SHP77 treated with DMSO at 0.1 percent for 48 hours (cell line): ENCODE results near the gene ZBTB3.
"Not testable (repeated sequence)": the region's sequence is repeated elsewhere in the genome, so short reads cannot be mapped to it uniquely, and the experiment has no call there.

Experiments used
- DNase-seq: peaks from one replicate; lab custom pipeline; 2025; lab: John Stamatoyannopoulos, UW

ZBTB3 gene

DNA sequence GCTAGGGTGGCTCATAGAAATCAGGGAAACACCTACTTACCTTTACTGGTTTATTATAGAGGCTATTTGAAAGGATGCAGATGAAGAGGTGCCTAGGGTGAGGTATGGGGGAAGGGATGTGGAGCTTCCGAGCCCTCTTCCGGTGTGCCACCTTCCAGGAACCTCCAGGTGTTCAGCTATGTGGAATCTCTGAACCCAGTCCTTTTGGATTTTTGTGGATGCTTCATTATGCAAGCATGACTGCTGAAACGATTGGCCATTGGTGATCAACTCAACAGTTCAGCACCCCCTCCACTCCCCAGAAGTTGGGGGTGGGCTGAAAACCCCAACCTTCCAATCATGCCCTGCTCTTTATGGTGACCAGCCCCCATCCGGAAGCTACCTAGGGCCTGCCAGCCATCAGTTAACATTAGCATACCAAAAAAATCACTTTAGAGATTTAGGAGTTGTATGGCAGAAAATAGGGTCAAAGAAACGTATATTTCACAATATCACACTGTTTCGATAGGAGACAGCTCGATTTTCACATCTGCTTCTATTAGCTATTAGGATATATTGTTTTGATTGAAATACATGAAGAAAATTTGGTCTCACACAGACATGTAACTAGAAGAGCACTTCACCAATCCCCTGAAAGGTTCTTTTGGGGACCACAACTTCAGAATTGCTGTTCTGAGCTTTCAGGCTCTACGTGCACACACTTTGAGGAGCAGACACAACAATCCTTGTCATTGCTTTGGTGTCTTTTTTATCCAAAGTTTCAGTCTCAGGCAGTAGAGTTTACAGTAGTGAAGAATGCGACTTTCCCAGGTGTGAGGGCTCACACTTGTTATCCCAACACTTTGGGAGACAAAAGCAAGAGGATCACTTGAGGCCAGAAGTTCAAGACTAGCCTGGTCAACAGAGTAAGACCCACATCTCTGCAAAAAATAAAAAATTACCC is 4.2 kb upstream of the ZBTB3 start:
- no peak for DNase-seq

DNA sequence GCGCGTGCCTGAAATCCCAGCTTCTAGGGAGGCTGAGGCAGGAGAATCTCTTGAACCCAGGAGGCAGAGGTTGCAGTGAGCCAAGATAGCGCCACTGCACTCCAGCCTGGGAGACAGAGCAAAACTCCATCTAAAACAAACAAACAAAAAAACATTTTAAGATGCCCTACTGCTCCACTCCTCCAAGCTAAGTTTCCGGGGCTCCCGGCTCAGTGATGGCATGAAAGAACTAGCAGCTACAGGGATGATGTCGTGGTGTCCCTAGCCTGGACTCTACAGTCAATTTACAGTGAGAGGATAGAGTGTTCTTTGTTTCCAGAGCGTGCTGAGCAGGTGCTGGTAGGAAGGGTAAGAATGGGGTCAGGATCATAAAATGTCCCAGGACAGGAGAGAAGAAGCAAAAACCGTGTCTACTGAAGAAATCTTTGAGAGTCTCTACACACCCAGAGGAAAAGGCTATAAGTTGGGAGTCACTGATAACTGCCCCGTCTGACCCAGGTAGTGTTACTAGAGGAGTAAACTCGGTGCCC is 1.2 kb upstream of the ZBTB3 start:
- no peak for DNase-seq

DNA sequence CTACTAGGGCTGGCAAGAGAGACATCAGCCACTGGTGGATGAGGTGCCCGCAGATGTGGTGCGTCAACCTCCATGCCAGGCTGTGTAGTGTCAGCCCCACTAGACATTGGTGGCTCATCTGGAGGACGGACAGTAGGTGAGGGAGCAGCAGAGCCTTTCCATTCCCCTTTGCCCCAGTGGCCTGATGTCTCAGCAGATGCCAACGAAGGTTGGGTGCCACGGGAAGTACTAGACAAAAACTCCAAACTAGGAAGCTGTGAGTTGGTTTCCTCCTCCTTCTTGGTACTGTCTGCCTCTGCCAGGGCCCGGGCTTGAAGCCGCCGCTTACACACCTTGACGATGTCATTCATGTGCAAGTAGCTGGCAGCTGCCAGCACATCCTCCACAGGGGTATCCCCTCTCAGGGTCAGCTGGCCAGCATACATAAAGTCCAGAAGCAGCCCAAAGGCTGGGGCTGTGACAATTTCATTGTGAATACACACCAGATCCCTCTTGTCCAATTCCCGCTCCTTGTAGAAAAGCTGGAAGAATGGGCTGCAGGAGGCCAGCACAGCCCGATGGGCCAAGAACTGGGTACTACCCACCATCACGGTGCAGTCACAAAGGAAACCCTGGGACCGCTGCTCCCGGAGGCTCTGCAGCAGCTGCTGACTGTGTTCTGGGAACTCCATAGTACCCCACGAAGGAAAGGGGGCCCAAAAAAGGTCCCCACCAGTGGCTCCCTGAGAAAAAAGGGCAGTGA is 795 bp downstream of the ZBTB3 start:
- no peak for DNase-seq

DNA sequence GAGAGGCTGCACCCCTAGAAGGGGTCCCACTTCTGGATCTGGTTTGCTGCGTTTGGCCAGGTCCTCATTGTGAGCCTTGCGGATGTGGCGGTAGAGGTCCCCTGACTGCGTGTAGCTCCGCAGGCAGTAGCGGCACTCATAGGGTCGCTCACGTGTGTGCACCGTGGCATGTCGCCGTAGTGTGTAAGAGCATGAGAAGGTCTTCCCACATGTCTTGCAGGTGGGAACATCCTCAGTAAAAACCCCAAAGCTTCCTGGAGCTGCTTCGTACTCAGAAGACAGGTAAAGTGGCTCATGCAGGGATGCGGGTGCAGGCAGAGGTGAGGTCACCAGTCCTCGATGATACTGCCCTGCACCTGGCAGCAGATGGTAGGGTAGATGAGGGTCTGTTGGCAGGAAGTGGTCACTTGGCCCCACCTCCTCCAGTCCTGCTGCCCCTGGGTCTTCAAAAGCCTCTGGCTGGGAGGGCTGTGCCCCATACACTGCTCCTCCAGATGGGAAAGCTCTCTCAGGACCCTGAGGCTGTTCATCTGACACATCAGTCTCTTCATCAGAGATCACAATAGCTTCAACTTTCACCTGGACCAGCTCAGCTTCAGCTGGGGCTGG is 1.7 kb downstream of the ZBTB3 start:
- DNase-seq, result no peak

DNA sequence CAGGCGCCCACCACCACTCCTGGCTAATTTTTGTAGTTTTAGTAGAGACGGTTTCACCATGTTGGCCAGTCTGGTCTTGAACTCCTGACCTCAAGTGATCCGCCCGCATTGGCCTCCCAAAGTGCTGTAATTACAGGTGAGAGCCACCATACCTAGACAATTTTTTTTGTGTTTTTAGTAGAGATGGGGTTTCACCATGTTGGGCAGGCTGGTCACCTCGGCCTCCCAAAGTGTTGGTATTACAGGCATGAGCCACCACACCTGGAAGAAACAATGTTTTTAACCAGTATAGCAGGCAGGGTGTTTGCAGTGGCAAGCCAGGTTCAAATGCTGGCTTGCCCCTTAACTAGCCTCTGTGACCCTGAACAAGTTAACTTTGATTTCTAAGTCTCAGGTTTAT is 4.0 kb downstream of the ZBTB3 start:
- not testable (repeated sequence) for DNase-seq

DNA sequence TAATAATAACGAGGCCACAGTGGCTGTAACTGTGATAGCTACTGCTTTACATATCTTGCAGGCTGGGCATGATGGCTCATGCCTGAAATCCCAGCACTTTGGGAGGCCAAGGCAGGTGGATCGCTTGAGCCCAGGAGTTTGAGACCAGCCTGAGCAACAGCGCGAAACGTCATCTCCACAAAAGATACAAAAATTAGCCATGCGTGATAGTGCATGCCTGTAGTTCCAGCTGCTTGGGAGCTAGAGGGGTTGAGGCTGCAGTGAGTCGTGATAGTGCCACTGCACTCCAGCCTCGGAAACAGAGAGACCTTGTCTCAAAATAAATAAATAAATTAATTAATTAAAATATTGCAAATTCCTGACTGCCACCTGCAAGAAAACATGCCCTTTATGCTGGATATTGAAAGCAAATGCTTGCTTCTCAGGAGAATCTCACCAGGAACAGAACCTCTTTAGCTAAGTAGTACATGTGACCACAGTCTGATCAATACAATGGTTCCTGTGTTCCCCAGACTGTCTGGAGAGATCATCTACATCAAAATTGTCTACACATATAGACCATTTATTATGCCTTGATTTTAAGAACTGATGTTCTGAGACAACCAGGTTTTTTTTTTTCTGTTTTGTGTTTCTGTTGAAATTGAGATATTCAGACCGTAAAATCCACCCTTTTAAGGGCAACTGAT is 6.3 kb downstream of the ZBTB3 start:
- no peak for DNase-seq

DNA sequence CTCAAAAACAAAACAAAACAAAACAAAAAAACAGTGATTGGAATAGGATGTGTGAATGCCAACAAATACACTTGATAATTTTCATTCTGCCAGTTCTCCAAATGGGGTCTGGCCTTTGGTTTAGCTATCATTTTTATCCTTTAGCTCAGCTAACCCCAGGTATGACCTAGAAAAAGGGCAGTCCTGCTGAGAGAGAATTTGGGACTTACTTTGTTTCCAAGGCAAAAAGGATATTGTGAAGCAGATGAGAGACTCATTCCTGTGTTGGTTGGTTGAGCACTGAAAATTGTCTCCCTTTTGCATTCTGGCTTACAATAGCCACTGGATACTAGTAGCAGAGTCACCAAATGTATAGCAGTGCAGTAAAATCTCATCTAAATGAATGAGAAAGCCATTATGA is 16.8 kb downstream of the ZBTB3 start:
- no peak for DNase-seq

DNA sequence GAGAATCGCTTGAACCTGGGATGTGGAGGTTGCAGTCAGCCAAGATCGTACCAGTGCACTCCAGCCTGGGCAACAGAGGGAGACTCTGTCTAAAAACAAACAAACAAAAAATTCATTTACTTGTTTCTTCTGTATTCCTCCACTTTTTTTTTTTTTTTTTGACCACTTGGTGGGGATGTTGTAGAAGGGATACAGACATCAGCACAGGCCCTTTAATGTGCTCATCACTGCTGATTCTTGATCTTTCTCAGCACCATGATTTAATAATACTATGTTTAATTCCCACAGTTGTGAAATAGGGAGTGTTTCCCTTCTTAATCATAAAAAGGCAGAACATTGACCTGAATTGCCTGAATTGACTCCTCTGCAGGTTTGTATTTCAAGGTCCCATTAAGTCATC is 21.1 kb downstream of the ZBTB3 start:
- no peak for DNase-seq

DNA sequence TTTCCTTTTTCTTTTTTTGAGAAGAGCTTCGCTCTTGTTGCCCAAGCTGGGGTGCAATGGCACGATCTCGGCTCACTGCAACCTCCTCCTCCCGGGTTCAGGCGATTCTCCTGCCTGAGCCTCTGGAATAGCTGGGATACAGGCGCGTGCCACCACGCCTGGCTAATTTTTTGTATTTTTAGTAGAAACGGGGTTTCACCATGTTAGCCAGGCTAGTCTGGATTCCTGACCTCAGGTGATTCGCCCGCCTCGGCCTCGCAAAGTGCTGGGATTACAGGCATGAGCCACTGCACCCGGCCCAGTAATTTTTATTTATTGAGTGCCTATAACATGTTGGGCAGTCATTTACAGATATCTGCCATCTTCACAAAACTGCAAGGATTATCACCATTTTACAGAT is 23.9 kb downstream of the ZBTB3 start:
- not testable (repeated sequence) for DNase-seq

DNA sequence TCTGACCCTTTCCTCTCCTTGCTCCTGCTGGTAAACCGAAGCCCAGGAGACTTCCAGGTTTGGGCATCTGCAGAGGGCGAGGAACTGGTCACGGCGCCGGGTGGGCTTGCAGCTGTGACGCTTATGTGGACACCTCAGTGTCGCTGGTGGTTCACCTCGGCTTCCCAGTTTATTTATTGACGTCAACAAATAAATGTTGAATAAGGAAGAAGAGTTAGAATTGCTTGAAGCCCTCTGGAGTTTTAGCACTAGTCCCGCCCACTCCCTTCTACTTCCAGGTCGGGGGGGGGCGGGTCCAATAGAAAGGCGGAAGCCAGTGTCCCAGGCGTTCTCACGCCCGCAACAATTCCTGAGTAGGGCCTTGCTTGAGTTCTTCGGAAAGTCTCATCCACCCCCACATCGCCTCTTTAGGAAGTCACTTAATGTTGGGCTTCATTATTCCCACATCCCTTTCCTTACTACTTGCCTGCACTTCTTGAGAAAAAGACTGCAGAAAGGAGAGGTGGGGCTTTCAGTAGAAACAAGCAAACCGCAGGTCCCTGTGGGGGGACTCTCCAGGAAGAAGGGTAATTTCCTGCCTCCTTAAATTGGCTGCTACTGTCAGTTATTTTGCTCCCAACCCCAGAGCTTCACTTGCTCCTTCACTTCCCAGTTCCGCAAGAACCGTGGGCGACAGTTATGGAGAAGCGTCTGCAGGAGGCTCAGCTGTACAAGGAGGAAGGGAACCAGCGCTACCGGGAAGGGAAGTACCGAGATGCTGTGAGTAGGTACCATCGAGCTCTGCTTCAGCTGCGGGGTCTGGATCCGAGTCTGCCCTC is 25.6 kb downstream of the ZBTB3 start, which contains the start of gene TTC9C:
TSS of gene TTC9C (plus strand) at position 316 of the 818 bp plus-strand sequence. CDS start at position 679, 363 bp downstream.
- DNase-seq, result peak; percentile 68

DNA sequence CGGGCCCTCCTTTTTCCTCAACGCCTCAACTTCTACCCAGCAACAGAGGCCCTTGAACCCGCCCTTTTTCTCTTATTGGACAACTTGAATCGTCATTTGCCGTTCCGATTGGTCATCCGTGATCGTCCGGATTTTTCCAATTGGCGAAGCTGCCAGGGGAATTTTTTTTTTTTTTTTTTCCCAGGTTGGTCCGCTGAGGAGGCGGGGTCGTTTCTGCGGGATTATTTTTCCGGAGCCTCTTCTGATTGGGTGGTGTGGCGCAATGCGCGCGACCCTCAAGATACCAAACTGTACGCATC is 26.1 kb downstream of the ZBTB3 start:
- peak; percentile 92 for DNase-seq

DNA sequence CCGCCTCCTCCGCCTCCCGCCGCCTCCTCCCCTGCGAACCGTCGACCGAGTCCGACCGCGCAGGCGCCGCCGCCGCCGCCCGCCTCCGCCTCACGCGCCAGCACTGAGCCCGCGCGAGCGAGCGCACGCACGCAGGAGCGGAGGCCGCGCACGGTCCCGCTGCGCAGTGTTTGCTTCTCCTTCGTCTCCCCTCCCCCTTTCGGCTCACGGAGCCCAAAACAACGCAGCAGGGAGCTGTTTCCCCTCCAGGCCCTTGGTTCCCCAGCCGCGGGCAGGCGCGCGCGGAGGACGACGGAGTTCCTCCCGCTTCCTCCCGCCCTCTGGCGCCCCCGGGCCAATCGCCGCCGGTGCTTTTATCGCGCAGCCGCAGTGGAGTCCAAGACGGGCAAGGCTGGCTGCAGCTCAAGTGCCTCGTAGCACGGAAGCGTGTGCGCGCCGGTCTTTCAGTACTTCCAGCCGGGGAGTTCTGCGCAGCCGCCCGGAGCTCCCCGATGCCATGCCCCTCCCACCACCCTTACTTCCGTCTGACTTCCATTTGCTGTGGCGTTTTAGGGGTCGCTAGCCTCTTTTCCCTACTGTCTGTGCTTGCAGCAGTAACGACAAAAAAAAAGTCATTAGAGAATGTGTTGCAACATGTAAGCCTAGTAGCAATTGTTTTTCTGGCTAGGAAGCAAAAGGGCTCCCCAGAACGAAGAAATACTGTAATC is 26.6 kb downstream of the ZBTB3 start, which contains the start of gene HNRNPUL2:
TSS of gene HNRNPUL2 (minus strand) at position 293 of the 707 bp plus-strand sequence. CDS start 301 bp downstream, outside the sequence.
- DNase-seq, result peak; percentile 97

DNA sequence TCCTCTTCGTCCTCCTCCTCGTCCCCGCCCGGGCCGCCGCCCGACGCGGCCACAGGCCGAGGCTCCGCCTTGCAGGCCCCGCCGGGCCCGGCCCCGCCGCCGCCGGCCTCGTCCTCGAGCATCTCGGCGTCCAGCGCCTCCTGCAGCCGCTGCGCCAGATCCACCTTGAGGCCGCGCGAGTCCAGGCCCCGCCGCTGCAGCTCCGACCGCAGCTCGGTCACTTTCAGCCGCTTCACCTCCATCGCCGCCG is 27.1 kb downstream of the ZBTB3 start:
- no peak for DNase-seq

DNA sequence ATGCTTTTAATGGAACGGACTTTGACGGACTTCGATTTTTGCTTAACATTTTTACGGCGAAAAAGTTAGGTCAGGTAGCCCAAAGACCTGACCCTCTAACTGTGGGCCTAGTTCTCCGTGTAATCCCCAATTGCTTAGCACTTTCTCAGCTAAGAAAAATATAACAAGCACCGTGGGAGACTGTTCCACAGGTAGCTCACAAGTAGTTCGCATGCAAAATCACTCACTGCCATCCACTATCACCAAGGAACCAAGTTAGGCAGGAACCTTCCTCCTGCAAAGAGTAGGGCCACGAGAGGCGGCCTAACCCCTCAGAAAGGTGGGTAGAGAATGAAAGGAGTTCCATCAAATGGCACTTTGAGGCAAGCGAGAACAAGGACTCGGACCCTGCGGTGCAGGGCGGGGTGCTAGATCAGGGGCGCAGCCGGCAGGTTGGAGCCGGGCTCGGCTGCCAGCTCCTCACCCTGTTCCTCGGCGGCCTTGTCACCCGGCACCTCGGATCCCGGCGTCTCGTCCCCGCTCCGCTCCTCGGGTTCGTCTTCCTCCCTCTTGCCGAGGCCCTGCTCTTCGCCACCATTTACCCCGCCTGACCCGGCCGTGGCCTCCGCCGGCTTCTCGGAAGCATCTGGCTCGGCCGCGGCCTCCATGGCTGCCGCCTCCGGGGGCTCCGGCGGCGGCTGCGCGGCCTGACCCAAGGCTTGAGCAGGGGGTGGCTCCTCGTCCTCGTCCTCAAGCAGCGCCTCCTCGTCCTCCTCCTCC is 27.6 kb downstream of the ZBTB3 start:
- DNase-seq, result no peak

DNA sequence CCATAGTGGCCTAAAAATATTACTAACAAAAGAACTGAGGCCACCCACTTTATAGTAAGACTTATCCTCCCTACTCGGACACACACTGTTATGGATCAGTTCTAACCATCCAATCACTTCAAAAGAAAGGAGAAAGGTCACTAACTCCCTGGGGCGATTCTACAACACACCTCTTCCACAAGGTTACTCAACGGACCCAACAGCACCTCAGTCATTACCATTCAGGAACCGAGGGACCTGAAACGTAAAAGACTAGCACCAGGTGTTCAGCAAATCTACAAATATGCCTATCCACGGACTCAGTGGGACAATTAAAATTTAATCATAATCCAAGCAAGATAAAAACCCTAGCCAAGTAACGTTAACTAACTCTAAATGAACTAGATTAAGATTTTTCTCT is 28.3 kb downstream of the ZBTB3 start:
- no peak for DNase-seq

DNA sequence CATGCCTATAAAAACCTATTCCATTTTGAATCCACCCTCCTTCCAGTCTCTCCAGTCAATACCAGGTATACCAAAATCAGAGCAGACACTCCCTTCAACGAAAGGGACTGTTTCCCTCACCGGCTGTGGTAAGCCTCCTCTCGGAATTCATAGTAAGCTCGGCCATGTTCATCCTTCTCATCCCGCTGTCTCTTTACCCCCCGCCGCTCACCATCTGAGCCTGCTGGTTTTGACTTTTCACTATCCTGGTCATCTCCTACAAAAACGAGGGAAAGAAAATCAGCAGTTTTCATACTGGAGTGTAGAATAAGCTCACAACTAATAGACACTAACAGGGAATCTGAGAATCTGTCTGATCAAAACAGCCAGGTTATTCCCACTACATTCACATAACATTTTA is 29.8 kb downstream of the ZBTB3 start:
- DNase-seq, result no peak

DNA sequence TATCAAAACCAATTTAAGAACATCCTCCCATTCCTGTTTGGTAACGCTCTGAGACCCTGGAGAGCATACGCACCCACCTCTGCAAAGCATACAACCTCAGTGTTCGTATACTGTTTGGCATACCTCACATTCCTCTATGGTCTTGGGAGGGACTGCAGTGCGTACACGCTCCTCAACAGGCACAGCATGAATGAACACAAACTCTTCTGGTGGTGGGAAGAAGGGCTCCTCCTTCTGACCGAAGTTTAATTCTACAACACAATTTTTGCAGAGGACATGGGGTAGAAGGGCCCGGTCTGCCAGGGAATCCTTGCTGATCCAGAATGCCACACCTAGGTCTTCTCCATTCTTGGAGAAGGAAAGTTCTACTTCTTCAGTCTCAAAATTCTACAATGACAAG is 32.0 kb downstream of the ZBTB3 start:
- no peak for DNase-seq

DNA sequence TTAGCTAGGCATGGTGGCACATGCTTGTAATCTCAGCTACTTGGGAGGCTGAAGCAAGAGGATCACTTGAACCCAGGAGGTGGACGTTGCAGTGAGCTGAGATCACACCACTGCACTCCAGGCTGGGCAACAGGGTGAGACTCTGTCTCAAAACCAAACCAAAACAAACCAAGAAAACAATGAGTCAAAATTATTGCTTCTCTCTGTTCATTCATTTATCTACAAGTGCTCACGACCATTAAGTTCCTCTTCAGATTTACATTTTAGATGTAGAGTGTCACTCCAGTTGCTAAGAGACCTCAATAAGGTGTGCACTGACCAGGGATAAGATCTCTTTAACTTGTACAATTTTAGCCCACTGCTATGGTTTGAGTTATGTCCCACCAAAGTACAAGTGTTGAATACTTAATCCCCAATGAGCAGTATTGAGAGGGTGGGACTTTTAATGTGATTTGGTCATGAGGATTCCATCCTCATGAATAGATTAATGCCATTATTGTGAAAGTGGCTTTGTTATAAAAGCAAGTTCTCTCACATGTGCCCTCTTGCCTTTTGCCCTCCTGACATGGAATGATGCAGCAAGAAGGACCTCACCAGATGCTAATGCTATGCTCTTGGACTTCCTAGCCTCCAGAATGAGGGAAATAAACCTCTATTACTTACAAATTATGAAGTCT is 34.5 kb downstream of the ZBTB3 start:
- DNase-seq, result no peak

DNA sequence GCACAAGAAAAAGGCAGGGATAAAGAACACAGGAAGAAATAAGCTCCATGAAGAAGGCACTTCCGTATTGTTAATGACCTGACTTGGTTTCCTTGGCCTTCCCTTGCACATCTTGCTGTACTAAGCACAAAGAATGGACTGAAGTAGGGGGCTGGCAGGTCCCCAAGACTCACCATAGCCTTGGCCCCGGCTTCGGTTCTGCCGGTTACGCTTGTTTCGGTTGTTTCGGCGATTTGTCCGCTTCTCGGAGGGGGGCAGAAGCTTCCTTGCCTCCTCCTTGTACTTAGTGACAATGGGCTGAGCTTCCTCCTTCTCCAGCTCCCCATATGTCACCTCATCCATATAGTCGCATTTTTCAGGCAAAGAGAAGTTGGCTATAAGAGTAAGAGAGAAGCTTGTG is 37.1 kb downstream of the ZBTB3 start:
- DNase-seq, result no peak
